HG02840 (cell line): ENCODE measurements around the gene RAP2A.

Experiments
- ATAC-seq: cut with Tn5 transposase; IDR thresholded peaks from one replicate; pipeline ENCODE4 v1.9.1; 2021; ENCODE audit warnings: mild to moderate bottlenecking, moderate library complexity, moderate number of reproducible peaks; ENCODE audit not compliant: unreplicated experiment, low FRiP score

The RAP2A gene

GRCh38 chr13:97491452-97491851, 57.5 kb downstream of the RAP2A start:
- ATAC-seq: no peak

DNA sequence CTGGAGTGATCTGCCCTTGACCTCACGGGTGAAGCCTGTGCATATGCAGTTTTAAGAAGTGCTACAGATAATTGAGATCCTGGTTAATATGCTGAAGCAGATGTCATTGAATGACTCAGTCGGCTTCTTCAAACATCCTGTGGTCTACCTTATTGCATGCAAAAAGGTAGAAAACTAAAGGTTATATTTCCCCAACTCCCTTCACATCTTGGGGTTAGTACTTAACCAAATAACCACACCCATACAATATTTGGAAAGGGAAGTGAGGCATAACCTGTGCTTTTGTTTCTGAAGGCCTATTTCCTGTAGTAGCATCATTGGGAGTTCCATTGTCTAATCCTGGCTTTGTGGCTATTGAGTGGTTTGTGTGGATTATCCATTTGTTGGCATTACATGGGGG, 58.3 kb downstream of the RAP2A start:
- ATAC-seq: no peak

GRCh38 chr13:97492684-97493371, 58.9 kb downstream of the RAP2A start:
- ATAC-seq: no peak

GRCh38 chr13:97493456-97493855, 59.5 kb downstream of the RAP2A start:
- no peak for ATAC-seq

DNA sequence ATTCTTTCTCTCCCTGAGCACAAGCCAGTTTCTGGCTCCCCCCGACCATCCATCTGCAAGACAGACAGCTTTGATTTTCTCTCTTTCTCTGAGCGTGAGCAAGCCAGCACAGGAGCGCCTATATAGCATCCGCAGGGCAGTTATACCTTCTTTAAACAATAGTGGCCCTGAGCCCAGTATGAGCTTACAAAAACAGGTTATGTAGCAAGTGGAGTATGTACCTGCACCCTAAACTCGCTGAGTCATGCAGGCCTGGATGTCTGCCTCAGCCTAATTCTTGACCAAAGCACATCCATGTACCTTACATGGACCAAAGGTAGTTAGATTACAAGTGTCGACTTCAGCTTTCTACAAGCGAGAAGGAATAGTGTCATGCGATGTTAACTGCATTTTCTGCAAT, 61.7 kb downstream of the RAP2A start:
- ATAC-seq: no peak

DNA sequence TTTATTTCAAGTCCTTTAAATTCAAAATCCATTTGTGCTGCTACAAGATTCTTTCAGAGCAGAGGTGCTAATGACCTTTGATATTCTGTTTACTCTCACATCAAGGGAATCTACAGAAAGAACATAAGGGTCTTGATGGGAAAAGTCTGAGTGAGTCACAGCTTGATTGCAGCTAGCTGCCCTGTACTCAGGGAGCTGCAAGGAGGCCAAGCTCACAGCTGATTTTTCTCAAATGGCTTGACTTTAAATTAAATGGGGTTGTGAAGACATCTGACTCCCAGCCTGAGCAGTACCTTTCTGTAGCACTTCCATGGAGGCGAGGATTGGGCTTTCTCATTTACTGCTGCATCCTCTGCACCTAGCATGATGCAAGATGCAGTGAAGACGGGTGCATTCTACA, 62.5 kb downstream of the RAP2A start:
- ATAC-seq: no peak

GRCh38 chr13:97497400-97497799, 63.4 kb downstream of the RAP2A start:
- no peak for ATAC-seq

GRCh38 chr13:97498419-97498818, 64.5 kb downstream of the RAP2A start:
- no peak for ATAC-seq

DNA sequence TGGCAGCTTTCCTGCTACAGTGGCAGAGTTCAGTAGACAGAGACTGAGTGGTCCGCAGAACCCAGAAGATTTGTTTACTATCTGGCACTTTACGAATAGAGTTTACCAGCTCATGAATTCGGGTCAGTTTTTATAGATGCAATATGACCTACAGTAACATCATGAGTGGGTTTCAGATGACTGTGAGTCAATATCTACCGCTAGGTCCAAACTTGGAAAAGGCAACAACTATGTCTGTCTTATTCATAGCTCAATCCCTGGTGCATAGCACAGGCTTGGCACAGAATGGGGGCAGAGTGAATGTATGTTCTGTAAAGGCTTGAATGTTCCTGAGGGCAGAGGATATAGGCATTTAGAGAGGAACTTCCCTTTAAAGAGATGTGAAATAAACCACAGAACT, 65.2 kb downstream of the RAP2A start:
- ATAC-seq: no peak

DNA sequence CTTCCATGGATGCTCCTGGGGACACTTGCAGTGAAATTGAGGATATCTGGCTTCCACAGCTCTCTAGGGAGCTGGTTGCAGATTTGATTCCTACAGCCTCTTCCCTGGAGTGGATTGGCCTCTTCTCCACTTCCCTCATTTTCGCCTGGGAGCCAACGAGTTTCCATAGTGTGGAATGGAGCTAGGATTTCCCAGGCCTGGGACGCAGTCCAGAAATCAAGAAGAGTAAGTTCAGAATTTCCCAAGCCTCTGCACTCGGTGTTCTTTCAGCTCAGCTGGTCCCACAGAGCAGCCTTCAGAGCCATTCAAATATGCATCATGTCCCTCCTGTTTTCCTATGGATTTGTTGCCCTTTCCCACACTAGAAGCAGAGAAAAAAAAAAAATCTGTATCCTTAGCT, 68.2 kb downstream of the RAP2A start:
- ATAC-seq: no peak

- no peak for ATAC-seq
Measured at GRCh38 chr13:97502706-97503105, 68.7 kb downstream of the RAP2A start.

DNA sequence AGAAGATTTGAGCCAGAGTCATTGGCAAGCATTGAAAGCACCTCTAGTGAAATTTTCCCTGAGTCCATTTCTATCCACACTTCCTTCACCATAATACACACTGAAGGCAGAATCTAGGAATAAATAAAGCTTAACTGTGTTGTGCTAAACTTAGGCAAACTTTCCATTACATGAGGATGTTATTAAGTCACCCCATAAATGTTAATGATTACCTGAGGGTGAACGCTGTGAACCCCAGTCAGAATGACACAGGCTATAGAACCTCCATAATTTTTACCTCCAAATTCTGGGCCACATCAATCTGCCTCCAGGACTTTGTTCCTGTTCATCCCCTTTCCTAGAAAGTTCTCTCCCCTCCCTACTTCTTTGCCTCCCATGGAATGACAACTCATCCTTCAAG, 71.0 kb downstream of the RAP2A start:
- no peak for ATAC-seq

- ATAC-seq: no peak
Measured at GRCh38 chr13:97506511-97506910, 72.5 kb downstream of the RAP2A start.

GRCh38 chr13:97512732-97513131, 78.8 kb downstream of the RAP2A start:
- ATAC-seq: no peak

DNA sequence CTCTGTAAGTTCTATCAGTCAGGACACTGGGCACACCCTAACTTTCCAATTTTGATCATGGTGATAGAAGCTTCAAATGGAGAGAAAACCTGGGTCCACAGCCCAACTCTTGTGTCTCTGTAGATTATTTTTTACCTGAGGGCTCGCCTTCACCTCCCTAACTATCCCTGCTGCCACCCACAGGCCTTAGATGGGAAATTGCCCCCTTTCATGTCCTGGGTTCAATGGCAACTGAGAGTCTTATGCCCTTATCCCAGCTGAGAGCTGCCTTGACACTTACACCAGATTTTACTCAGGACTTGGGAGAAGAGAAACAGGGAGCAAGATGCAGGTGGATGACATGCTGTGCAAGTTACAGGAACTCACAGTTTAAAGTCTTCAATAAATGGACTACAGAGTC, 81.7 kb downstream of the RAP2A start:
- ATAC-seq: no peak

DNA sequence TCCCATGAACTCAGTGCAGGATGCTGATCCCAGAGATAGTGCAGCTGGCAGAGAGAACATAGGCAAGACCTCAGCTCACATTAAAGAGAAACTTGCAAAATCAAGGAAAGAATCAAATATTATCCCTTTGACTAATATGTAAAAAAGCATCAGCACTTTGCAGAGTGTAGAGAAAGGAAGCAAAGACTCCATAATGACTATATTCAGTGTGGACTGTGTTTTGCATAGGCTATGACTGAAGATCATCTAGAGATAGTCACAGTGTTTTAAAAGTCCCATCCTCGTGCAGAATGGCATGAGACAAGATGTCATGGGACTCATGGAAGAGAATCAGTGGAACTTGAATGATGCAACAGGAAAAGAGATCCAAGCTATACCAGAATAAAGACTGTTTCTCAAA, 84.0 kb downstream of the RAP2A start:
- ATAC-seq: no peak
